Melanocyte of skin (primary cell): Measurements from ENCODE around the gene MILR1. TPM values are rescaled to one million over a fixed set of nuclear protein-coding genes. Genes with fewer than 3 reads are reported as not detected.

Experiments
- small RNA-seq, 2 donors: library from RNA; depleted of rRNA; stranded (forward); fragments of <200 nt; gene quantifications; one replicate each; pipeline ENCODE3, GENCODE V24; 2012
- total RNA-seq, 2 donors: library from RNA; depleted of rRNA; stranded (reverse); fragments of >200 nt; gene quantifications; 2 replicates each; pipeline ENCODE4 v1.2.3, GENCODE V29; 2012

MILR1 gene, protein sequence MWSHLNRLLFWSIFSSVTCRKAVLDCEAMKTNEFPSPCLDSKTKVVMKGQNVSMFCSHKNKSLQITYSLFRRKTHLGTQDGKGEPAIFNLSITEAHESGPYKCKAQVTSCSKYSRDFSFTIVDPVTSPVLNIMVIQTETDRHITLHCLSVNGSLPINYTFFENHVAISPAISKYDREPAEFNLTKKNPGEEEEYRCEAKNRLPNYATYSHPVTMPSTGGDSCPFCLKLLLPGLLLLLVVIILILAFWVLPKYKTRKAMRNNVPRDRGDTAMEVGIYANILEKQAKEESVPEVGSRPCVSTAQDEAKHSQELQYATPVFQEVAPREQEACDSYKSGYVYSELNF
- 1 to 10 TPM; 1.4 to 5.0 TPM for total RNA-seq

DNA sequence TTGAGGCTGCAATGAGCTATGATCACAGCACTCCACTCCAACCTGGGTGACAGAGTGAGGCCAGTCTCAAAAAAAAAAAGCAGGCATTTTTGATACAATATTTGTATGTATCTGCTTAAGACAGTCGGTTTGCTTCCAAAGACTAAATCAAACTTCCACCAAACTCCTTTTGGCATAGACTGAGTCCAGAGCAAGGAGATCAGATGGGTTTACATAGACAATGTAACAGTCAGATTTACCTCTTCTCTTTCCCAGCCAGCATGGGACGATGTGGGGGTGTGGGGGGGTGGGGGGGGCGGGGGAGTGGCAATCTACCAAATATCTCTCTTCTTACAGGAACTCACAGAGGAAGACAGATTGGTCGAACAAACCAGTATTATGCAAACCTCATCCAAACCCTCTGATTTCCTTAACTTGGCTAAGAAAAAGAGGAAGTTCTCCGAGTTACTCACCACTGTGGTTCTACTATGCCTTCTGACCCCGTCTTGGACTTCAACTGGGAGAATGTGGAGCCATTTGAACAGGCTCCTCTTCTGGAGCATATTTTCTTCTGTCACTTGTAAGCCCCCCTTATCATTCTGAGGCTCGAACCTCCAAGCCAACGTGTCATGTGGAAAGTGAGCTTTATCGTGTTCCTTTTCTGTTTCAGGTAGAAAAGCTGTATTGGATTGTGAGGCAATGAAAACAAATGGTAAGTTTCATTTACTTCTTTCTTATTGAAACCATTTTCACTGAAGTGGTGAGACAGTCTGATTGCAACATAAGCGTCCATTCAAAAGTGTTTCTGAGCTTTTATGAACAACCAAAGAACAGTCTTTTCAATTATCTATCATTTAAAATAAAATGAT lies at the start of gene MILR1:
Gene MILR1 (plus strand): TSS at position 451 of the 848 bp plus-strand sequence. CDS start 54 bp downstream, at position 505.

DNA sequence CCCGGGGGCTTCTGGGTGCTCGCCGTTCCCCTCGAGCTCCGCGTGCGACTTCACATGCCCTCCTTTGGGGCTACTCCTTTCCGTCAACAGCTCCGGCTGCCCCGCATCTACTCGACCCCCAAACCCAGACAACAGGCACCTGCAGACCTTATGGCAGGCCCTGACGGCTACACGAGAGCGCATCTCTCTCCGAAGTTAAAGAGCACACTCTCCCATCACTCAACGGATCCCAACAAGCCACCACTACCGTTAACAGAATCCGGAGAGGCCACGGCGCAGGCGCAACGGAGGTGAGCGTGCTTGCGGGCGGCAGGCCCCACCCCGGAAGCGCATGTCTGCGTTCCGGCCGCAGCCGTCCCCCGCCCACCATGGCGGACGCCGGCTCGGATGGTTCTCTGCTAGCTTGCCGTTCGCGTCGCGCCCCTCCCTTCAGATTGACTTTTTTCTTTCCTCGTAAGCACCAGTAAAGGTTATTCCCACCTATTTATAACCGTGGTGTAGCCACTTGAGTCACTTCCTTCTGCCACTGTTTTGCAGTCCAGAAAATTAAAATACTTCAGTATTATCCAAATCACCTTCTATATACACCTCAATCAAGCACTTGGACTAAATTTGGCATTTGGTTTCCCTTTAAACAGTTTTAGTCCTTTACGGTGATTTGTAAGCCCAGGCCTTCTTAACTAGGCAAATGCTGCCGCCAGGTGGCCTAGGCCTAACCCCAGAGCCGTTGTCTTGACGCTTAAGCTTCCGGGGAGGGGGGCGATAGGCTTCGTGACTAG lies 48.1 kb downstream of the MILR1 start, which contains the start of gene POLG2:
Gene POLG2 (minus strand): TSS at position 269 of the 779 bp plus-strand sequence. CDS start 86 bp downstream, at position 183.

DNA sequence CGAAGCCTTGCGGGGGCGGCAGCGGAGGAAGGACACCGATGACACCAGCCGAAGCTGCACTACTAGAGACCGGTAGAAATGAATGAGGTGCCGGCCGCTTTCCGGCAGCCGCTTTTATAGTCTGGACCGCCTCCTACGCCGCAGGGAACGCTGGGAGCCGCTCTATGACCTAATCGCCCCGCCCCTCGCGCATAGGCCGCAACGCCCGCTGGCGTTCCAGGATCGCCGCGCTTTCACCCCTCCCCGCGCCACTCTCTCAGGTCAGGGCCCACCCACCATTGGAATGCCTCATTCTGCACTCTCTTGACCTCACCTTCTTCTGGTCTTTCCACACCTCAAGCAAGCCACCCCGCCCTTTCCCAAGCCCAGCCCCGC lies 57.3 kb downstream of the MILR1 start, which contains the start of gene DDX5:
Gene DDX5 (minus strand): TSS at position 89 of the 375 bp plus-strand sequence. CDS start 170 bp downstream, outside the sequence.

DNA sequence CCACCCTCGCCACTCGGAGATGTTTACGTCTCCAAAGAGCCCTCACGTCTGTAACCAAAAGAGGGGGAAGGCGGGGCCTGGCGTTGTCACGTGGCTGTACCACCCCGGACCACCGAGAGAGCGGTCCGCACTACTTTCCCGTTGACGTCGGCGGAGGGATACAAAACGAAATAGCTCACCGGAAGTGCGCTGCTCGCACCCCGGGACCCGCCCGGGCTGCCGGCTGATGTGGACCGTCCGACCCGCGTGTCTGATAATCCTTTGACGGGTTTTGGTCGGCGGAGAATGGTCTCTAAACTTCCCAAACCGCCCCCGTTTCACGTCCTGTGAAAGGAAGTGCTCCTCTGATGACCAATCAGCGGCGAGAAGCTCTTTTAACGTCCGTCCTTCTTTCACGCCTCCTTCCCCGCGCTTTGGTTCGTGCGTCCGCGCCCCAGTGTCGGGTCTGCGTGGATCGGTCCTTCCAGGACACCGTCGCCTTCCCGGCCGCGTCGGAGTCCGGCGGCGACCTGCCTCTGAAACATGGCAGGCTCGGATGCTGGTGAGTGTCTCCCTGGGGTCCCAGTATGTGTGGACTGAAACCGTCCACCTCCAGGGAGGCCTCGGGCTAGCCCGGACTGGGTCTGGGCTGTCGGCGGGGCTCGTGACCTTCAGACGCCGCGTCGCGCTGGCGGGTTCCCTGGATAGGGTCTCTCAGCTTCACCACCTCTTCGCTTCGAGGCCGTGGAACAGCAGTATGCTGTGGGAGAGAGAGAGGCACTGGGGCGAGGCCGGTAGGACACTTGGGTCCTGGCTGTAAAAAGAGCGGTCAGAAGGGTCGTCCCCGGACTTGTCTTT lies 57.9 kb downstream of the MILR1 start, which contains the start of gene CEP95:
Gene CEP95 (plus strand): TSS at position 402 of the 837 bp plus-strand sequence. CDS start 121 bp downstream, at position 523.

Small RNA genes within 50 kb of the gene (small RNA-seq; reads per million reads assigned to genes)
- gene ATP5MFP4: 0 reads per million in 2 donors
- gene MIR1273E: 0 reads per million in 2 donors

Other genes with a start within 250 kb of the MILR1 start
- gene TEX2, start 185.9 kb upstream of the MILR1 start, total RNA-seq: 10 to 100 TPM; 25.8 to 35.3 TPM
- gene PECAM1, start 58.3 kb upstream of the MILR1 start, total RNA-seq: under 1 TPM in 1 of 2 donors, not detected in 1; 1.00 TPM
- 1 to 10 TPM; 3.4 to 9.7 TPM for gene POLG2, start 47.9 kb downstream of the MILR1 start, total RNA-seq
- 100 to 1,000 TPM; 232 to 278 TPM for gene DDX5, start 57.2 kb downstream of the MILR1 start, total RNA-seq
- gene CEP95, start 57.9 kb downstream of the MILR1 start, total RNA-seq: 10 to 100 TPM; 18.6 to 28.6 TPM
- 10 to 100 TPM; 16.5 to 19.6 TPM for gene SMURF2, start 213.2 kb downstream of the MILR1 start, total RNA-seq